GM21528 (cell line): ENCODE data around the gene DDX6.
"Not testable (repeated sequence)": the region's sequence is repeated elsewhere in the genome, so short reads cannot be mapped to it uniquely, and the experiment has no call there.

Experiments
- ATAC-seq: cut with Tn5 transposase; IDR thresholded peaks from one replicate; pipeline ENCODE4 v1.9.1; 2021; ENCODE audit warnings: mild to moderate bottlenecking, moderate library complexity; ENCODE audit not compliant: unreplicated experiment, low FRiP score

Gene DDX6

DNA sequence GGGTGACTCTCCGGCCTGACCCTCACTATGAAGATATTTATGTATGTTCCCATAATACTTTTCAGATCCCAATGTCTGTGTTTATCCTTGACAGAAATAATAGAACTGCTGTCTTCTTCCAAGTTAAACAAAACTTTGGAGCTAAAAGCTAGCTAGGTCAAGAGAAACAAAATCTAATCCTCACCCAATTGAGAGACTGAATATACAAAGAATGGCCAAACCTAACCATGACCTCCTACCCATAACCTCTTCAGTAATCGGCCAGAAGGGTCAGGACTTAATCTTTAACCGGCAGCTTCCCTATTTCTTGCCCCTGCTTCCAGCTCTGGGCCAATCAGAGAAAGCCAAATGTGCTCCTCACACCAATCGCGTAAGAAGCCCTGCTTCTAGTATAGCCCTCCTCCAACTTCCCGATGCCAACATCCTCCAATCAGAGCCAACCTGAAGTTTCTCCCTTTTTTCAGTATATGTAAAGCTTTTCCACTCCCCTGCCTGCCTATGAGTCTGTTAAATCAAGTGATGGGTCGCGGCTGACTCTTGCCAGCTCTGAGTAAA lies 1.7 kb upstream of the DDX6 start:
- peak; percentile 51 for ATAC-seq

DNA sequence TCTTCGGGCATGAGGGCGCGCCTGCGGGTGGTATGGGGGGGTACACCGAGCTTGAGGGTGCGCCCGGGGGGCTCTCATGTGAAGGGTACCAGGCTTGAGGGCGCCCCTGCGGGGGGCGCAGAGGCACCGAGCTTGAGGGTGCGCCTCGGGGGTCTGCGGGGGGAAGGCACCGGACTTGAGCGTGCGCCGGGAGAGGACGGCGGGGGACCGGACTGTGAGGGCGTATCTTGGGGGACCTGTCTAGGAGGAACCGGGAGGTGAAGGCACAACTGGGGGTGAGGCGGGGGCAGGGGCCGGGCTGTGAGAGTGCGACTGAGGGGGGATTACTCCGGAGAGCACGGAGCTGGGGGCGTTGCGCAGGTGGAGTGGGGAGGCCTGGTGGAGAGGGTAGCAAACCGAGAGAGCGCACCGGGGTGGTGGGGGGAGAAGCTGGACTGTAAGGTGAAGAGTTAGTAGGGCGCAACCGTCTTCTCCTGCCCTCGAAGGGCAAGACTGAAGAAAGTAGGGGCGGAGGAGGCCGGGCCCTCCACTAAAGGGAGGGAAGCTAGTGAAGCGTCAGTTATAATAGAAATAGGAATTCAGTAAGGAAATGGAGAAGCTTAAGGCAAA lies 1.1 kb upstream of the DDX6 start:
- ATAC-seq, result no peak

DNA sequence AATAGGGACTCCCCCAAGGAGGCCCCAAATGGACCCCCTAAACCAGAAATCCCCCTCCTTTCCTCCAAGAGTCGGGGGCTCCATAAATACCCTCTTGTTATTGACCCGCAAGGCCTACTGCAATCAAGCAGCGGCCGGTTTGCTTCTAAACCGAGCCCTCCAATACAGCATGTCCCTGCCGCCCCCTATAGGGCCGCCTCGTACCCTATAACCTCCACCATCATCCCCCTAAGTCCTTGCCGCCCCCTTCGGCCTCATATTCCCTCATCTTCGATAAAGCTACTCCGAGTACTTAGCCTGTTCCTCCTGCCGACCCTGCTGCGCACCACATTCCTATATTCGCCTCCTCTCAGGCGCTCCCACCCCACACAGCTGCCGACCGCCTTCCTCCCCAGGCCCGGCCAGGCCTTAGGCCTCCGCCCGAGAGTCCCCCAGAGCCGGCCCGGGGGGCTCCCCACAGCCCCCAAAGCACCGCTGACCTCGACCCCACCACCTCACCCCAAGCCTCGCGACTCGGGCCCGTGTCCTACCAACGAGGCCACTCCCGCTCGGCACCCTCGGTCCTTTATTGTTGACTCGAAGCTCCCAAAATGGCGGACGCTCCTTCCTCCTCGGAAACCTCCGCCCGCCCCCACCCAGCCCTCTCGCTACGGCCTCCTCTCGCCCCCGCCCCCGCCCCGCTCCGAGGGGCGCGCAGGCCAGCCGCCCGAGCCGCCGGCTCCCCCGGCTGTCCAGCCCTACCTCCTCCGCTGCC lies 430 bp downstream of the DDX6 start:
- peak; percentile 29 for ATAC-seq

DNA sequence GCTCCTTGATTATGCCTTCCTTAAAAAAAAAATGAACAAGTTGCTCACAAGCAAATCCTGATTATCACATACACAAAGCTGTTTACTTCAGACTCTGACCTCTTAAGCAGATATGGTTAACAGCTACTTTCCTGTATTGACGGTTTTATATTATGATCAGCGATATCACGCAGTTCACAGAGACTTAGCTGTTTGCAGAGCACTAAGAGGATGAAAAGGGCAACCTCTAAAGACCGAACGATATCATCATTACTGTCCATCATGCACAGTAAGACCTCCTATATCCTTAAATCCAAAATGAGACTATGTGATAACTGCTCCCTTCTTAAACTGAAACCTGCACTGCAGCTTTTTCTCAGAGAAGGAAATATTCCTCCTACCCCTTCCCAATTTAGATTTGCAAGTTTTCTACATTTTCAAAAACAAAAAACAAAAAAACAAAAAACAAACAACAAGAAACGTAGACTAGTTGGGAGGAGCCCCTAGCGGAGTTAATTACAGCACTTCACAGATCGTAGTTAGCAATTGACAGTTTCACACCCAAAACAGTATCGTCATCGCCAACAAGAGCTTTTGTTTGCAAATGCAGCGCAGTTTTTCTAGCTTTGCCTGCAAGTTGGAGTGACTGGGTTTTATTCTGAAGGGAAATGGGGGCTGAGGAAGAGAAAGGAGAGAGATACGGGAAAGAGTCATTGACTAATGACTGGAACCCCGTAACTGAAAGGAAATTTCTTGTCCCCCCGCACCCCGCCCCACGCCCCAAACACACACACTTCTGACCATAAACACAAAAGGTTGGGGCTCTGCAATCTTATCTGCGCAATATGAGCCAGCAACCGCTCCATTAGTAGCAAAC lies 1.2 kb downstream of the DDX6 start:
- no peak for ATAC-seq

DNA sequence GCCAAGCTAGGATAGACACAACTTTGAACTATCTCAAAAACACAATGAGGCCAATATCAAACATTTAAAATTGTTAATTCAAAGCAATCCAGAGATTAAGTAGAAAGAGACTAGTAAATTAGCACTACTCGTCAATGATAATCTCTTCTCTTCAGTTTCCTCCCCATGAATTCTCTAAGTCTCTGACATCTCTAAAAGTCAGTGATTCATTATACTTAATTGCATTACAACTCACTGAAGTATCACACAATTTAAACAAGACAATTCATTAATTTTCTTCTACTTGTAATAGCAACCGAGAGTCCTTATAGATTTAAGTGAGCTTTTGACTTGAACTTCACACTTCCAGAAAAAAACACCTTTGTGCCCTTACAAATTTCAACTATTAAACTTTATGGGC lies 4.3 kb downstream of the DDX6 start:
- no peak for ATAC-seq

DNA sequence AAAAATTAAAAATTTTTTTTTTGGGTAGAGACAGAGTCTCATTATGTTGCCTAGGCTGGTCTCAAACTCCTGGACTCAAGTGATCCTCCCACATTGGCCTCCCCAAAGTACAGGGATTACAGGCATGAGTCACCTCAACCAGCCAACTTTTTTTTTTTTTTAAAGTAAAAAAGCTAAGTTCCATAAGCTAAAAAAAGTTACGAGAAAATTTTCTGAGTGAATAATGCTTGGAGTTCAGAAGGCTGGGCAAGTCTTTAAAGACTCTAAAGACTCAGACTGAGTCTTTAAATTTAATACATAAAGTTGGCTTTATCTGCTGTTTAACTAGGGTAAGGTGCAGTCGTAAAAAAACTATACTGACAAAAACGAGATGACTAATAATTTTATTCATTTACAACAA lies 5.6 kb downstream of the DDX6 start:
- no peak for ATAC-seq

DNA sequence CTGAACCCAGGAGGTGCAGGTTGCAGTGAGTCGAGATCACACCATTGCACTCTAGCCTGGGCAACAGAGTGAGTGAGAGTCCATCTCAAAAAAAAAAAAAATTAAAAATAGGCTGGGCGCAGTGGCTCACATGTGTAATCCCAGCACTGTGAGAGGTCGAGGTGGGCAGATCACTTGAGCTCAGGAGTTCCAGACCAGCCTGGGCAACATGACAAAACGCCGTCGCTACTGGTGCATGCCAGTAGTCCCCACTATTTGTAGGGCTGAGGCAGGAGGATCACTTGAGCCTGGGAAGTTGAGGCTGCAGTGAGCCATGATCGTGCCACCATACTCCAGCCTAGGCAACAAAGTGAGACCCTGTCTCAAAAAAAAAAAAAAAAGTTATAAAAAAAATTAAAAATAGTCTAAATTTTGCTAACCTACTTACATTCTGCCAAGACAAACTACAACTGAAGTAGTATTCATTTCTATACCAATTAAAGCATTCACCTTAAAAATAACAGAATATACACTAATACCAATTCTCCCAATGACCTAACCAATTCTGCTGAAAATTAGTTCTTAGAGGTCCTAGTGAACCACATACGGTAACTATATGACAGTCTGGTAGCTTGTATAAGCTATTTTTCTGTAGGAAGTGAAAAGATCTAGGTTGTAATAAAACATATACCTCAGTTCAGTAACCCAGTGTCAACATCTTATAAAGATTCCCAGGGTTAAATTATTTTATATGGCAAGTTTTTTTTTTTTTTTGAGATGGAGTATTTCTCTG lies 7.1 kb downstream of the DDX6 start:
- ATAC-seq, result no peak

DNA sequence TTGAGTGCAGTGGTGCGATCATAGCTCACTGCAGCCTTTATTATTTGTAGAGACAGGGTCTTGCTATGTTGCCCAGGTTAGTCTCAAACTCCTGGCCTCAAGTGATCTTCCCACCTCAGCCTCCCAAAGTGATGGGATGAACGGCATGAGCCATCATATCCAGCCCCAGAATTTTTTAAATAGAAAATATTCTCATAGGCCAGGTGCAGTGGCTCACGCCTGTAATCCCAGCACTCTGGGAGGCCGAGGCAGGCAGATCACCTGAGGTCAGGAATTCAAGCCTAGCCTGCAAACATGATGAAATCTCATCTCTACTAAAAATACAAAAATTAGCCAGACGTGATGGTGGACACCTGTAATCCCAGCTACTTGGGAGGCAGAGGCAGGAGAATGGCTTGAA lies 7.6 kb downstream of the DDX6 start:
- not testable (repeated sequence) for ATAC-seq

DNA sequence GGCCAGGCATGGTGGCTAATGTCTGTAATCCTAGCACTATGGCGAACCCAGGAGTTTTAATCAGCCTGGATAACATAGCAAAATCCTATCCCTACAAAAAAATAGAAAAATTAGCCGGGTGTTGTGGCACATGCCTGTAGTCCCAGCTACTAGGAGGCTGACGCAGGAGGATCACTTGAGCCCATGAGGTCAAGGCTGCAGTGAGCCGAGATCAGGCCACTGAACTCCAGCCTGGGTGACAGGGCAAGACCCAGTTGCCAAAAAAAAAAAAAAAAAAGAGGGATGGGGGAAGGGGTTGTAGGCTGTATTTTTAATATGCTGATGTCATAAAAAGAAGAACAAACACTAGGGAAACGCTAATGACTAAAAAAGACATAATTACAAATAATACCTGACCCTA lies 12.1 kb downstream of the DDX6 start:
- no peak for ATAC-seq

DNA sequence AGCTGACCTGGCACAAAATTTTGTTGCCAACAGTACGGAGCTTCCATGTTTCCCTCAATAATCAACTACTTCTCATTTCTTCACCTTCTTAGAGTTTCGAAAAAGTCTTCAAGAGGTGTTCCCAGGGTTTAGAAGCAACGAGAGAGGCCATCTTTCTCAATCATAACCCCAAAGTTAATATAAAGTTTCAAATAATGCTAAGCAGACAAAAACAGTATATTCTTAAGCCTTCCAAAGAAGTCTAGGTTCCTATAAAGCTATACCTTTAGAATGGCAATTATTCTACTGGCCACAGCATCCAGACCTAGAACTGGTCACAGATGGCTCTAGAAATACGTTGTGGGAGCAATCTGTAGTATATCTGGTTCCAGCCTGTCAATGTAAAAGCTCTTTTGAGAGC lies 16.9 kb downstream of the DDX6 start:
- no peak for ATAC-seq

DNA sequence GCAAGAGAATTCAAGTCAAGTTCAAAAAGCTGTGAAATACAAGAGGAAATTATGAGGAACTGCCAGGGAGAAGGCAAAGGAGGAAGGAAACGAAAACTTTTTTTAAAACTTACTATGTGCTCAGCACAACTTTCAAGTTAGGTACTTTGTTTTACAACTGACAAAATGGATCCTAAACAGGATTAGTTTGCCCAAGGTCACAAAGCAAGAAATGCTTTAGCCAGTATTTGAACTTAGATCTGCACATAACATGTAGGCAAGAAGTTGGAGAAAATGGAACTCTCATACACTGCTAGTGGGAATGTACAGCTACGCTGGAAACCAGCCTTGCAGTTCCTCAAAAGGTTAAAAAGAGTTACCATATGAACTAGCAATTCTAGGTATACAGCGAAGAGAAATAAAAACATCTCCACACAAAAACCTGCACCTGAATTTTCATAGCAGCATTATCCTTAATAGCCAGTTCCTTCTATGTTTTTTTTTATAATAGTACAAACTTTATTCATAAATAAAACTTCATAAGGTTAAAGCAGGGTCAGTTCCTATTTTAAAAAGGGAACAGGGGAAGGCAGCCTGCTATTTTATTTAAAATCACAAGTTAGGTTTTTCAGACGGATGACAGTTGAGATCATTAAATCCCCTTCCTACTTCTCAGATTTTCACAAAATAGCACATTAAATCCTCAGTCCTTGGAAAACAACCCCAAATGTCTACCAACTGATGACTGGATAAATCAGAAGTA lies 19.2 kb downstream of the DDX6 start:
- ATAC-seq, result no peak

DNA sequence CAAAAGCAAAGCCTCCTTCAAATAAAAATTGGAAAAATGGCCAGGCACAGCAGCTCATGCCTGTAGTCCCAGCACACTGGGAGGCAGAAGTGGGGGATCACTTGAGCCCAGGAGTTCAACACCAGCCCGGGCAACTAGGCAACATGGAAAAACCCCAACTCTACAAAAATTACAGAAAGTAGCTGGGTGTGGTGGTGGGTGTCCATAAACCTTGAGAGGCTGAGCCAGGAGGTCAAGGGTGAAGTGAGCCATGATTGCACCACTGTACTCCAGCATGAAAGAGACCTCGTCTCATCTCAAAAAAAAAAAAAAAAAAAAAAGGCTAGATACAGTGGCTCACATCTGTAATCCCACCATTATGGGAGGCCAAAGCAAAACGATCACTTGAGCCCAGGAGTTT lies 22.3 kb downstream of the DDX6 start:
- ATAC-seq, result no peak

DNA sequence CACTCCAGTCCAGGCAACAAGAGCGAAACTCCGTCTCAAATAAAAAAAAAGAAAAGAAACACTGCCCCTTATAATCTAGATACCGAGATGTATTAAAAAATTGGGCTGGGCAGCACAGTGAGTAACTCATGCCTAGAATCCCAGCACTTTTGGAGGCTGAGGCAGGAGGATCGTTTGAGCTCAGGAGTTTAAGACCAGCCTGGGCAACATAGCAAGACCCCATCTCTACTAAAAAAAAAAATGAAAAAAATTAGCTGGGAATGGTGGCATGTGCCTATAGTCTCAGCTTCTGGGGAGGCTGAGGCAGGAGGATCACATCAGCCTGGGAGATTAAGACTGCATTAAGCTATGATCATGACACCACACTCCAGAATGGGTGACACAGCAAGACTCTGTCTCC lies 24.9 kb downstream of the DDX6 start:
- ATAC-seq, result no peak

DNA sequence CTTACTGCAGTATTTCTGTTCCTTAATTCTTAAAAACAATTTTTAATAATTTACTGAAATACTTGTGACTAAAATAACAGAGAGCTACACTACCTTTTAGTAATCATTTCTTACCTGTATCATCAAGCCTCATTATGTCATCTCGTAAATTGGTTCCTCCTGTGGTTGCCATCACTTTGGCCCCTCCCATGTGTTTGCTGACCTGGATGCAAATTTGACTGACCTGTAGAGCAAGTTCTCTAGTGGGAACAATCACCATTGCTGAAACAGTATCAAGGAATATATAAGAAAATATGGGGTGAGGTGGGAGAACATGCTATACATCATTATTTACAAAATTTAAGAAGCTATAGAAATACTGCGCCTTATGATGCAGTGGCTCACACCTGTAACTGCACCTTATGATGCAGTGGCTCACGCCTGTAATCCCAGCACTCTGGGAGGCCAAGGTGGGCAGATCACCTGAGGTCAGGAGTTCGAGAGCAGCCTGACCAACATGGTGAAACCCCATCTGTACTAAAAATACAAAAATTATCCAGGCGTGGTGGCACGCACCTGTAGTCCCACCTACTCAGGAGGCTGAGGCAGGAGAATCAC lies 25.8 kb downstream of the DDX6 start:
- not testable (repeated sequence) for ATAC-seq

DNA sequence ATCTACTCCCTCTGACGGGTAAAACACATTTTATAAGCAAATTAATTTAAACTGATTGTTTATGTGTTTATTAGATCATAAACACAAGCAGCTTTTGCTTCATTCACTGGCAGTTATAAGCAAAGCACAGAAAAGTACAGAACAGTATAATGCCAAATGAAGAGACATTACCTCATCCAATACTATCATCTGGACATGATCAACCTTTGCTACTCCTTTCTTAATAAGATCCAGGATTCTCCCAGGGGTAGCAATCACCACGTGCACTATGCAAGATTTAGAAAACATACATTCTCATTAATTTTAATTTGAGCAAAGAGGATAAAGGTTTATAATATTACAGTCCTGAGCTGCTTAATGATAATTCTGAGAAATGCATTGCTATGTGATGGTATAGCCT lies 27.9 kb downstream of the DDX6 start:
- ATAC-seq, result no peak

DNA sequence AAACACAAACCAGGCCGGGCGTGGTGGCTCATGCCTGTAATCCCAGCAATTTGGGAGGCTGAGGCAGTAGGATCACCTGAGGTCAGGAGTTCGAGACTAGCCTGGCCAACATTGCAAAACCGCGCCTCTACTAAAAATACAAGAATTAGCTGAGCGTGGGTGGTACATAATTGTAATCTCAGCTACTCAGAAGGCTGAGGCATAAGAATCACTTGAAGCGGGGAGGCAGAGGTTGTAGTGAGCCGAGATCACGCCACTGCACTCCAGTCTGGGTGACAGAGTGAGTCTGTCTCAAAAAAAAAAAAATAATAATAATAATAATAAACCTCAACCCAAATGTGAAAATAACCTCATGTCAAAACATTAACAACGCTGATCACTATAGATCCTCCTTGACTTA lies 29.0 kb downstream of the DDX6 start:
- ATAC-seq, result not testable (repeated sequence)

DNA sequence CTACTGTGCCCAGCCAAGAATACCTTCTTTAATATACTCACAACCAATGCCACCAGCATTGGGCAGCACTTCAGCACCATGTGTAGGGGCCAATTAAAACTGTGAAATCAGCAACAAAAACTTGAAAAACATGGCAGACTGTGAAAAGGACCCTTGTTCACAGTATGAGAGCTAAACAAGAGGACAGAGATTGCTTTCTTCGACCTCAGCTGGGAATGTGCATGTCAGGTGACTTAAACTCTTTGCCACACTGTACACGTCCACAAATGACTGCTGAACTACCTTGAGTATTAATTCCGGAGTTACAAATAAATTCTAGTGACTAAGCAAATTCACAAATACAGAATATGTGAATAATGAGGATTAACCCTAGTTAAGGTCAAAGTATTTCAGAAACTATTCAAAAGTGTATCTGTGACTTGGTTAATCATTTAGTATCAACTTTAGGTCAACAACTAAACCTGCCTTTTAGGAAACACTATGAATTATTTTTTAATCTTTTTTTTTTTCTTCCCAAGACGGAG lies 33.0 kb downstream of the DDX6 start:
- ATAC-seq, result no peak

DNA sequence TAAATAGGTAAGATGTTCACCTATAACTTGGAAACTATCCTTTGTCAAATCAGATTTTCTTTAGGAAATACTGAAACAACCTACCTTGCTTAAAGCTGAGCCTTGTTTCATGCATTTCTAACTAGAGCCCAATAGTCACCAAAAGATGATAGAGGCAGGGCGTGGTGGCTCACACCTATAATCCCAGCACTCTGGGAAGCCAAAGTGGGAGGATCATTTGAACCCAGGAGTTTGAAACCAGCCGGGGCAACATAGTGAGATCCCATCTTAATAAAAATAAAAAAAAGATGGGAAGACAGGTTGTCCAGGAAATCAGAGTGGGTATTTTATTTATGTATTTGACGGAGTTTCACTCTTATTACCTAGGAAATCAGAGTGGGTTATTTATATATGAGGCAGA lies 38.3 kb downstream of the DDX6 start:
- ATAC-seq, result no peak

DNA sequence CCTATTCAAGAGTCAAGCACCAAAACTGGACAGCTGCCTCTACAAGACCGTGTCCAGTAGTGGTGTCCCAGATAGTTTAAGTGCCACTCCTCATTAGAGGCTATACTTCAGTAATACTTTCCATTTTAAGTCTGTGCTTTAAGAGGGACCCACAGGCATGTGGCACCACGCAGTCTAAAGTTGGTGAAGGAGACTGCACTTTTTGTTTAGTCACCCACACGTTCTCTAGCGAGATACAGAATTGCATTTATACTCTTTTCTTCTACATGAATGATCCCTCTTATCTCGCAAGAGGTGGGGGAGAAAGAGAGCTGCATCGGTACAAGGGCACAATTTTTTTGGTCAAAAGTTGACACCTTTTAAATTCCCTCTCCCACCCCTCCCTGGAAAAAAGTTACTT lies 41.5 kb downstream of the DDX6 start:
- ATAC-seq, result no peak
